GM19023 (cell line): ENCODE measurements around the gene PFN2.
"Not testable (repeated sequence)": the region's sequence is repeated elsewhere in the genome, so short reads cannot be mapped to it uniquely, and the experiment has no call there.

Experiments used
- ATAC-seq: cut with Tn5 transposase; IDR thresholded peaks from one replicate; pipeline ENCODE4 v1.9.1; 2021; ENCODE audit warnings: mild to moderate bottlenecking, moderate library complexity; ENCODE audit not compliant: unreplicated experiment

The PFN2 gene

DNA sequence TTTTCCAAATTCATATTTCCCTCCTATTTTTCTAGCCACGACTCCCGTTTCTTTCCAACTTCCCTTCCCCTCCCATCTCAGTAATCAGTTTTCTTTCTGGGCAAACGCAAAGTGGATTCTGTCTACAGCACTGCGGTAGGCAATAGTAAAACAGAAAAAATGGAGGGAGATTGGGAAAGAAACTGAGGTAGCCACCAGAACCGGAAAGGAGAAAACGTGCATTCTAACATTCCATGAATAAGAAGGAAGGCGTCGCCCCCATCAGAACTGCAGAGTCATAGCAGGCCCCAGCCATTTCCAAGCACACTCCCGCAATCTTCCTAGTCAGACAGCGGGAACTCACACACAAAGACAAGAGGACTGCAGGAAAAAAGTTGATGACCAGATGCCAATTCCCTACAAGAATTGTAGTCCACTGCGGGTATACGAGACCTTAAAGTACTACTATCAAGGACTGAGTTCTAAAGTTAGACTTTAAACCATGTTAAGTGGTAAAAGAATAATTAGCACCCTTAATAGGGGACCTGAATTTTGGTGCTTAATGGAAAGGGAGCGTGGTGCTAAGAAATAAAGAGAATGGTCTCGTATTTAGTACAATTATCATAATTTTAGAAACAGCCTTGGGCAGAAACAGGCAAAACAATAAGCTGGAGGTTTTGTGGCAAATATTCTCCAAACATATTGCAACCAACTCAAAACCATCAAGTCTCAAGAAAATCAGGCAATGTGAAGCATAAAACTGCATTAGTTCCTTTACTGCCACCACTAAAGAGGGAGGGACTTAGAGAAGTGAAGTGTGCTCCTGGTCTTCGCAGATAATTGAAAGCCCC is 1.4 kb downstream of the PFN2 start:
- no peak for ATAC-seq

- ATAC-seq = no peak
Measured at GRCh38 chr3:149968216-149968615, 2.5 kb downstream of the PFN2 start.

DNA sequence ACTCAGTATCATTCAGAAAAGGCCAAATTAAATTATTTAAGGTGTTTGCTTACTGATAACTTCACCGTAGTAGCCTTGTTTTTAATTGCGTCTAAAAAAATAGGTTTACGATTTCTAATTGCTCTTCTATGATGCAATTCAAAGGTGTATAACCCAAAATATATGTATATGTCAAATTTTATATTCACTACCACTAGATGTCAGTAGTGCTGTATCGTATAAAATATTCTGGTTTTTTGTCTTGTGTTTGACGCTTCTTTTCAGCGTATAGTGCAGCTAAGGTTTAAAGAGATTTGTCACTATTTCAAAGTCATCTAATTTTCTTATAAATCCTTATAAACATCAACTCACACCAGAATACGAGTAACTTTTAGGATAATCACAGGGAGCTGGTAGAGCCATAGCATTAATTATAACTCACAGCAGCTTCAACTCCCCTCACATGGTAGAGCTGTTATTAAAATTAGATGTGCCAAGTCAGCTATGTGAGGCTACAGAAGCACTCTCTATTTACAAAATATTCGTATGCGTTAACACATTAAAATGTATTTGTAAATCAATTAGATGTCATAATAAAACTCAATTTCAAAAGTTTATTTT is 3.5 kb downstream of the PFN2 start:
- no peak for ATAC-seq

DNA sequence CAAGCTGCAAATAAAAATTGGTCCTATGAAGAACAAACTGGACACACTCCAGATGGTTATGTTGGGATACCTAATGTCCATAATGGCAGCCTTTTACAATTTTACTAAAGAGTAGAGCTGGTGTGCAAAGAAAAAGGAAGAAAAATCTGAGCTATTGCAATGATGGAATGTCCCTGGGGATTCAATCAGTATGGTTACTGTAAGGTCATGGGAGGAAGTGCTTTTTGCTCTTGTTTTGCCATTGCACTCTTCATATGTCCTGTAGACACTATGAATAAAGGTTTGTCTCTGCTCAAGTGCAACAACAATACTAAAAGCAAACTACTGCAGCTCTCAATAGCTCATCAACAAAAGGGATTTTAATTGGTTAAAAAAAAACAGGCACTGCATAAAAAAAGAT is 5.4 kb downstream of the PFN2 start:
- no peak for ATAC-seq

- ATAC-seq = no peak
Measured at GRCh38 chr3:149964291-149964690, 6.4 kb downstream of the PFN2 start.

DNA sequence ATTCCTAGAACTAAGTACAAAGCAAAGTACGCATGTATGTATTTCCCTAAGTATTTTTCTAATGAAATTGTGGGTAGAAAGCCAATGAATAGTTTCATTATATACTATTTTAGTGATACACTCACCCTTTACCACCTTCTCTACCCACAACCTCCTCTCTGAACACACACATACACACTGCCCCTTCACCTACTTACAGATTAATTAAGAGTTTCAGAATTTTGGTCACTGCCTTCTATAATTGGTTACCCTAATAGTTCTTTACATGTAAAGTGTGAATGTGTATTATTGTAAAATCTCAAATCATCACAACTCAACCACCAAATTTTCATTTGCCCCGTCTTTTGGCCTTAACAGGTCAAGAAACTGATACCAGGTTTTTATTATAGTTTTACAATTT is 7.2 kb downstream of the PFN2 start:
- no peak for ATAC-seq

DNA sequence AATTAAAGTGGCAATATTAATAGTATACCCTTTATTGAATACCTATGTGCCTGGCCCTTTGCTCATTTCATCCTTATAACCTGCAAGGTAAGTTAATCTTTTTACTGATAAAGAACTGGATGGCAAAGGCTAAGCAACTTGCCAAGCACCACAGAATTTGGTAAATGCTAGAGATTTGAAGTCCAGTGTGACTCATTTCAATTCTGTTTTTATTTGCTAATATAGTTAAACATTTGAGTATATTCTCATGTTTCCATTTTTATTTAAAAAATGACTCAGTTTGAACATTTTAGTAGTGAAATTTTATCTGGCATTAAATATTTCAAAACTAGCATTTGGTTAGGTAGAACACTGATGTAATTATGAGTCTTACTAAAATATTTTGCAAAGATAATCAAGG is 11.3 kb downstream of the PFN2 start:
- no peak for ATAC-seq

GRCh38 chr3:149958171-149958796 is 12.4 kb downstream of the PFN2 start:
- ATAC-seq = no peak

- no peak for ATAC-seq
Measured at GRCh38 chr3:149957361-149958125, 13.2 kb downstream of the PFN2 start.

DNA sequence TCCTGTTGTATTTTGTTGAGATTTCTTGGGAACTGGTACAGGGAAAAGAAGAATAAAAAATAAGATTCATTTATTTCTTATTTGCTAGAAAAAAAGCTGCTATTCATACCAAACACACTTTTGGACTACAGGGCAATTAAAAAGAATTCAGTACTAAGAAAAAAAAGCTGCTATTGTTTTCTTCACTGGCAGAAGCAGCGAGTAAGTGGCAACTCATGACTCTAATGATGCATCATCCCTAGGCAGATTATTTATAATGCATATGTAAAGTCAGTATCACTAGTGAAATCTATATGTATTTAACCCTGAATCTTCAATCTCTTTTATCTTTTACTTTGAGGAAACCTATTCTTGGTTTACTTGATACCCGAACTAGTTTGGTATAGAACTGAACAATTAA is 15.2 kb downstream of the PFN2 start:
- no peak for ATAC-seq

DNA sequence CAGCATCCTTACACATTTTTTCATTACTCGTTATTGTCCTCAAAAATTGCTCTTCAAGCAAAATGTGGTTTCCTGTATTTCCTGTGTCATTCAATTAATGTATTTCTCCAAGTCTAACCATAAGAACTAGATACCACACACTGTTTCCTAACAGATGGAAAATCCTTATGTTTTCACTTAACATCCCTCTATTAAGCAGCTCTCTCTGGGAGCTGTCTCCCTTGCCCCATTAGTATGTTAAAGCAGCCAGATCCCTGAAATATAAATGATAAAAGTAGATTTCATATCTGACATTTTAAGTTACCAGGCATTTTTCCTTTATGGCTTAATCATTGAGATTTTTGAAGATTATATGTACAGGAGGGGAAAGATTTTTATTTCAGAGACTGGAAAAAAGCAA is 15.9 kb downstream of the PFN2 start:
- no peak for ATAC-seq

GRCh38 chr3:149949181-149949580 is 21.5 kb downstream of the PFN2 start:
- no peak for ATAC-seq

GRCh38 chr3:149947231-149947630 is 23.5 kb downstream of the PFN2 start:
- no peak for ATAC-seq

DNA sequence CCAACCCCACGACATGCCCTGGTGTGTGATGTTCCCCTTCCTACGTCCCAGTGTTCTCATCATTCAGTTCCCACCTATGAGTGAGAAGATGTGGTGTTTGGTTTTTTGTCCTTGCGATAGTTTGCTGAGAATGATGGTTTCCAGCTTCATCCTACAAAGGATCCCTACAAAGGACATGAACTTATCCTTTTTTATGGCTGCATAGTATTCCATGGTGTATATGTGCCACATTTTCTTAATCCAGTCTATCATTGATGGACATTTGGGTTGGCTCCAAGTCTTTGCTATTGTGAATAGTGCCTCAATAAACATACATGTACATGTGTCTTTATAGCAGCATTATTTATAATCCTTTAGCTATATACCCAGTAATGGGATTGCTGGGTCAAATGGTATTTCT is 26.7 kb downstream of the PFN2 start:
- ATAC-seq = not testable (repeated sequence)

DNA sequence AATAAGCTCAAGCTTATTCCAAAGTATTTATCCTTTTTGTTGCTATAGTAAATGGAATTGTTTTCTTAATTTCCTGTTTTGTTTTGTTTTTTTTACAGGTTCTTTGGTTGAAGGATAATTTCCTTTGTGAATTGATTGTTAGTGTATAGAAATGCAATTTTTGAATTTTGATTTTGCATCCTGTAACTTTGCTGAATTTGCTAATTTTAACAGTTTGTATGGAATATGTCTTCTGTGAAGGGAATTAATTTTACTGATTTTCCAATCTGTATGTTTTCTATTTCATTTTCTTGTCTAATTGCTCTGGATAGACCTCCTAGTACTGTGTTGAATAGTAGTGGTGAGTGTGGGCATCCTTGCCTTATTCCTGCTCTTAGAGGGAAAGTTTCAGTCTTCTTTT is 28.3 kb downstream of the PFN2 start:
- no peak for ATAC-seq

DNA sequence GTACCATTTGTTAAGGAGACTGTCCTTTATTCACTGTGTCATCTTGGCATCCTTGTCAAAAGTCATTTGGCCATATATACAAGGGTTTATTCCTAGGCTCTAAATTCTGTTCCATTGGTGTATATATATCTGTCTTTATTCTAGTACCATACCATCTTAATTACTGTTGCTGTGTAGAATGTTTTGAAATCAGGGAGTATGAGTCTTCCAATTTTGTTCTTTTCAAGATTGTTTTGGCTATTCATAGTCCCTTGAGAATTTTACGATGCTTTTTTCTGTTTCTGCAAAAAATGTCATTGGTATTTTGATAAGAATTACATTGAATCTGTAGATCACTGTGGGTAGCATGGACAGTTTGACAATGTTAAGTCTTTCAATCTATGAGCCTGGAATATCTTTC is 28.7 kb downstream of the PFN2 start:
- ATAC-seq = no peak

GRCh38 chr3:149941186-149941585 is 29.5 kb downstream of the PFN2 start:
- ATAC-seq = no peak

GRCh38 chr3:149938392-149939055 is 32.2 kb downstream of the PFN2 start:
- ATAC-seq = not testable (repeated sequence)

GRCh38 chr3:149936812-149937230 is 33.9 kb downstream of the PFN2 start:
- ATAC-seq = peak; percentile 67

- no peak for ATAC-seq
Measured at GRCh38 chr3:149934524-149934923, 36.2 kb downstream of the PFN2 start.

GRCh38 chr3:149933858-149934257 is 36.8 kb downstream of the PFN2 start:
- ATAC-seq = no peak
